ENCODE results near the gene MAP1LC3A. TPM values are rescaled to one million over a fixed set of nuclear protein-coding genes. Genes with fewer than 3 reads are reported as not detected.

The MAP1LC3A gene
- total and polyA plus RNA-seq, 2 donors (not counting 3 experiments of a cell fraction or from before 2014, with no cell fraction given) = 32.1 to 39.8 TPM

- FAIRE-seq (no peak), DNase-seq (ENCODE audit: low read depth, low spot score) (no peak)
- ChIA-PET POLR2A (interaction anchor here (0.6 kb wide), 1 partner anchor 122 kb away, joined by 7 read pairs; the partner anchor contains the start of gene TP53INP2), CTCF (interaction anchor here (1.1 to 3.4 kb wide), 3 partner anchors 126 to 188 kb away, joined by 4 to 15 read pairs (median 4); no protein-coding TSS in a partner anchor)
- H3K79me2 ChIP-seq (ENCODE audit: control insufficient read depth, insufficient read depth, low read length) = no peaks in the 10 kb centered on the region
- H2AFZ ChIP-seq (ENCODE audit: low read depth, low read length) = peak overlapping the region; percentile 27
- no peak overlapping the region for H3K4me2 ChIP-seq (ENCODE audit: insufficient read depth, low read length)
- peaks cover 0 to 5% of the 10 kb centered on the region in 2 experiments for H3K36me3 ChIP-seq (ENCODE audit: control insufficient read depth in 2 of 2, extremely low read depth in 1 of 2, insufficient read depth in 2 of 2, low read length in 2 of 2)
- H3K4me3 ChIP-seq (replicated peaks in 1 of 3; ENCODE audit: insufficient read depth in 1 of 3, low read depth in 1 of 3, low read length in 3 of 3) = no peak overlapping the region
- H3K27me3 ChIP-seq (ENCODE audit: control insufficient read depth in 2 of 2, insufficient read depth in 2 of 2, low read length in 2 of 2) = no peaks in the 10 kb centered on the region
- no TSS peak for BruUV-seq (replicated peaks)
- peak overlapping the region; percentile 3 for H3K9ac ChIP-seq (replicated peaks; ENCODE audit: extremely low read depth, insufficient read depth, low read length)
- peaks cover 14% of the 10 kb centered on the region for H3K4me1 ChIP-seq (ENCODE audit: control insufficient read depth, extremely low read depth, insufficient read depth, low read length)
- TF ChIP-seq POLR2A (IDR thresholded peaks at IDR 0.05; ENCODE audit: low read depth, low read length) (no peak), JUN (IDR thresholded peaks at IDR 0.05; ENCODE audit: borderline replicate concordance, insufficient read depth, insufficient read length, low read depth) (no peak), POLR2AphosphoS5 (IDR thresholded peaks at IDR 0.05; ENCODE audit: insufficient read depth, low read depth, low read length) (no peak), FOS (IDR thresholded peaks at IDR 0.05; ENCODE audit: borderline replicate concordance, insufficient read depth, low read length) (no peak), EZH2 (IDR thresholded peaks at IDR 0.05; ENCODE audit: borderline replicate concordance, low read depth, low read length, severe bottlenecking) (no peak), MYC (IDR thresholded peaks at IDR 0.05; ENCODE audit: low read depth, low read length) (no peak), MAX (IDR thresholded peaks at IDR 0.05; ENCODE audit: insufficient read depth, insufficient read length) (no peak), GATA2 (IDR thresholded peaks at IDR 0.05; ENCODE audit: insufficient read depth, insufficient read length, low read depth, low read length) (no peak)
- TF ChIP-seq, protein P1, sequence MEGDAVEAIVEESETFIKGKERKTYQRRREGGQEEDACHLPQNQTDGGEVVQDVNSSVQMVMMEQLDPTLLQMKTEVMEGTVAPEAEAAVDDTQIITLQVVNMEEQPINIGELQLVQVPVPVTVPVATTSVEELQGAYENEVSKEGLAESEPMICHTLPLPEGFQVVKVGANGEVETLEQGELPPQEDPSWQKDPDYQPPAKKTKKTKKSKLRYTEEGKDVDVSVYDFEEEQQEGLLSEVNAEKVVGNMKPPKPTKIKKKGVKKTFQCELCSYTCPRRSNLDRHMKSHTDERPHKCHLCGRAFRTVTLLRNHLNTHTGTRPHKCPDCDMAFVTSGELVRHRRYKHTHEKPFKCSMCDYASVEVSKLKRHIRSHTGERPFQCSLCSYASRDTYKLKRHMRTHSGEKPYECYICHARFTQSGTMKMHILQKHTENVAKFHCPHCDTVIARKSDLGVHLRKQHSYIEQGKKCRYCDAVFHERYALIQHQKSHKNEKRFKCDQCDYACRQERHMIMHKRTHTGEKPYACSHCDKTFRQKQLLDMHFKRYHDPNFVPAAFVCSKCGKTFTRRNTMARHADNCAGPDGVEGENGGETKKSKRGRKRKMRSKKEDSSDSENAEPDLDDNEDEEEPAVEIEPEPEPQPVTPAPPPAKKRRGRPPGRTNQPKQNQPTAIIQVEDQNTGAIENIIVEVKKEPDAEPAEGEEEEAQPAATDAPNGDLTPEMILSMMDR (IDR thresholded peaks at IDR 0.05; ENCODE audit: extremely low read depth in 1 of 2, insufficient read depth in 1 of 2, low read depth in 1 of 2, low read length in 2 of 2) = no peak
- H3K27ac ChIP-seq (ENCODE audit: insufficient read depth, low read depth, low read length) = peak overlapping the region; percentile 51
- dilution Hi-C loops (cut with MboI; ENCODE audit: extremely low pct_ligation_motif_present, low sequenced_read_pairs) = no loop called here
- H3K9me1 ChIP-seq (replicated peaks; ENCODE audit: control insufficient read depth, extremely low read depth, insufficient read depth, low read length) = no peaks in the 10 kb centered on the region
- H3K9me3 ChIP-seq (replicated peaks; ENCODE audit: control insufficient read depth, insufficient read depth, low read length) = no peaks in the 10 kb centered on the region
- intact Hi-C loops (cut with micrococcal nuclease) = no loop called here
- H4K20me1 ChIP-seq (replicated peaks; ENCODE audit: control insufficient read depth, extremely low read depth, insufficient read depth, low read length) = no peaks in the 10 kb centered on the region
These were observed 23.7 kb downstream of the MAP1LC3A start for GRCh38 chr20:34582221-34582620.

Data from endothelial cell of umbilical vein (primary cell).